ENCODE results near the gene OPCML.

Gene OPCML

DNA sequence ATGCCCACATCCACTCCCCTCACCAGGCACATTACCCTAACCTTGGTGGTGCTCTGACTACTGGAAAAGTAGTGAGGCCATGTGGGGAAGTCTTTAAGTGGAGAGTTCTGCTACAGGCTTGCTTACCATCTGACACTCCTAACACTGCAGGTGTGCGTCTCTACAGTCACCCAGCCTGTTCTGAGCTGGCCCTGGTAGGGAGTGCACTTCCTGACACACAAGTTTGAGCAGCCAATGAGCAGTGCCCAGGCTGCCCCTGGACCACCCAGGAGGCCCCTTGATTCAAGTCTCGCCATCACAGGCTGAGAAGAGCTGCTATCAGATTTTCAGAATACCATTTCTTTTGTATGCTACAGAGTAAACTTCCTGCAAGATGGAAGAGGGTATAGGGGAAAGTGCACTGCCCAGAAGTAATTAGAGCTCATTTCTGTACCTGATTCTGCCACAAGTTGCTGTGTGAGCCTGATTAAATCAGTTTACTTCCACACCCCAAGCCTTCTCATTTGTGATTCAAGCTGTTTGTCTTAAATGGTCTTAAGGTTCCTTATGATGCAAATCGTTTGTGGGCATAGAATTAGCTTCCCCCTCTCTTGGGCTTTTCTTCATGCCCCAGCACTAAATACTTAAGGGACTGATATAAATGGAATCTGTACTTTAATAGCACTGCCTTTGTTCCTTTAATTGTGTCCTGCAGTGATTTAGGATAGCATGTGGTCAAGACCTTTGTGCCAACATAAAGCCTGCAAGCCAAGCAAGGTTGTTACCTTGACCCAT is 22.2 kb downstream of the OPCML start:
- H3K27ac ChIP-seq: no peak overlapping the region
- no peak for TF ChIP-seq ZFX (IDR thresholded peaks at IDR 0.05; ENCODE audit: borderline replicate concordance)
- no peak for TF ChIP-seq CTCF (IDR thresholded peaks at IDR 0.05)

GRCh38 chr11:133508468-133508867 is 23.8 kb downstream of the OPCML start:
- H3K27ac ChIP-seq: no peak overlapping the region
- no peak for TF ChIP-seq ZFX (IDR thresholded peaks at IDR 0.05; ENCODE audit: borderline replicate concordance)
- TF ChIP-seq CTCF (IDR thresholded peaks at IDR 0.05): no peak

DNA sequence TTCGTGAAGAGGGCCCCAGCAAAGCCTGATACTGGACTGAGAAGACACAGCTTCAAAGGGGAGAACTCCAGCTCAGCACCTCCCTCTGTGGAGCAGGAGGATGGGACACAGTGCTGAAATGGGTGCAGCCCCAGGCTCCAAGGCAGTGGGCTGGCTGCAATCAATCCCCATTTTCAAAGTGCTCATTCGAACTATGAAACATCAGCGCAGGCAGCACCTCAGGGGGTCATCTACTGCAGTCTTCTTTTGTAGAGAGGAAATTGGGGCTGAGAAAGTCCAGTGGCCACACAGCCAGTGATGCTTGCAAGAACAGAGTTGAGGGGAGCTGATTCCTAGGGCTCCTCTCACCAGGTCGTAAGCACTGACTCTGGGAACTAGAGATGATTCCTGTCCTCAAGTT is 25.1 kb downstream of the OPCML start:
- TF ChIP-seq ZFX (IDR thresholded peaks at IDR 0.05; ENCODE audit: borderline replicate concordance) (no peak), CTCF (IDR thresholded peaks at IDR 0.05) (no peak)
- H3K27ac ChIP-seq: no peak overlapping the region

DNA sequence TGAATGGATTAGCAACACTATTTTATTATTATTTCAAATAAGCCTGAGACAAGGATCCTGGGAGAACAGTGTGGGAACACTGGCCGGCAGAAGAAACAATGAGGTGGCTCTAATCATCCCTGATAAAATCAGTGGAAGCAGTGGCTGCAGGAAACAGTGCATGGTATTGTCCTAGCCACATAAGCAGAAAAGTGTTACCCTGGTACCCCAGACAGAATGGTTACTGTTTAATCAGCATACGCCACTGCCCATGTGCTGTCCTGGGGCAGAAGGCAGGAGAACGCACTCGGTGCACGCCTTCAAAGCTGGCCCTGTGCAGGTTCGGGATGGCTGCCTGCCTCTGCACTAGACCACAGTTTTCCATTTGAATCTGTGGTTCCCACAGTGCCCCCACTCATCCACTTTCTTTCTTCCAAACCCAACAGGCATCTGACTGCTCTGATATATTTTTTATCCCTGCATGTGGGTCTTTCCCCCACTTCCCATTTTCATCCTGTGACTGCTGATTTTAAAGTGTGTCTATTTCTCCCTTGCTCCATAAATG is 25.7 kb downstream of the OPCML start:
- TF ChIP-seq CTCF (IDR thresholded peaks at IDR 0.05): no peak
- TF ChIP-seq ZFX (IDR thresholded peaks at IDR 0.05; ENCODE audit: borderline replicate concordance): no peak
- H3K27ac ChIP-seq: no peak overlapping the region

GRCh38 chr11:133506023-133506422 is 26.3 kb downstream of the OPCML start:
- no peak overlapping the region for H3K27ac ChIP-seq
- TF ChIP-seq CTCF (IDR thresholded peaks at IDR 0.05): no peak

DNA sequence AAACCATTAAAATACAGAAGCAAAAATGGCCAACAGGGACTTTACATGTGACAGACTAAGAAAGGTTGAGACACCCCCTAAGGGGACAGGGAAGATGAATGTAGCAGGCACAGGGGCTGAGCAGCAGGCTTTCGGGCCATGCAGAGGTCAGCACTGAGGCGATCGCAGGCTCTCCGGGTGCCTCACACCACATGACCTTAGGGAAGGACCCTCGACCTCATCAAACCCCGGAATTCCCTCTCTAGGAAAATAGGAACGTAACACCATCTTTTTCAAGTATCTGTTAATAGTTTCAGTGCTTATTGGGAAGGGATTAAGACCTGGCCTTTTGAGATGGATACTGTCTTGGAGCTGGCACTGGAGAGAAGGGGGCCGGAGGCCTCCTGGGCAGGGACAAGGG is 27.4 kb downstream of the OPCML start:
- no peak overlapping the region for H3K27ac ChIP-seq
- TF ChIP-seq ZFX (IDR thresholded peaks at IDR 0.05; ENCODE audit: borderline replicate concordance) (no peak), CTCF (IDR thresholded peaks at IDR 0.05) (no peak)

DNA sequence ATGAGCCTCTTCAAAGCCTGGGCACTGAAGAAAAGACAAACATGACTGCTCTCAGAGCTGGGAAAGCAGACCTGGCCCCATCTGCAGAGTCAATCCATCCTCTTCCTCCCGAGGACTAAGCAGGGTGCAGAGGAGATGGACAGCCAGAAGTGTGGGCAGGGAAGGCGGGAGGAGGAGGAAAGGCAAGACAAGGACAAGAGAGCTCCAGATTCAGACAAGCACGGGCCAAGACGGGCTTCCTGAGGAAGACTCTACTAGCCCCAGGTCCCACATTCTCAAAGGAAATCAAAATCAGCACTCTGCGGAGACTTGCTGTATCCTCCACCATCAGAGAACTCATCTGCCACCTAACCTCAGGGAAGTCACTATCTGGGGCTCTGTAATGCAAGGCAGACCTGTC is 28.5 kb downstream of the OPCML start:
- no peak for TF ChIP-seq CTCF (IDR thresholded peaks at IDR 0.05)
- no peak for TF ChIP-seq ZFX (IDR thresholded peaks at IDR 0.05; ENCODE audit: borderline replicate concordance)
- no peak overlapping the region for H3K27ac ChIP-seq
